ENCODE results near the gene FBXW8.
A peak's percentile ranks its signal among the peaks of the same experiment; 100 is the strongest.

FBXW8 gene

DNA sequence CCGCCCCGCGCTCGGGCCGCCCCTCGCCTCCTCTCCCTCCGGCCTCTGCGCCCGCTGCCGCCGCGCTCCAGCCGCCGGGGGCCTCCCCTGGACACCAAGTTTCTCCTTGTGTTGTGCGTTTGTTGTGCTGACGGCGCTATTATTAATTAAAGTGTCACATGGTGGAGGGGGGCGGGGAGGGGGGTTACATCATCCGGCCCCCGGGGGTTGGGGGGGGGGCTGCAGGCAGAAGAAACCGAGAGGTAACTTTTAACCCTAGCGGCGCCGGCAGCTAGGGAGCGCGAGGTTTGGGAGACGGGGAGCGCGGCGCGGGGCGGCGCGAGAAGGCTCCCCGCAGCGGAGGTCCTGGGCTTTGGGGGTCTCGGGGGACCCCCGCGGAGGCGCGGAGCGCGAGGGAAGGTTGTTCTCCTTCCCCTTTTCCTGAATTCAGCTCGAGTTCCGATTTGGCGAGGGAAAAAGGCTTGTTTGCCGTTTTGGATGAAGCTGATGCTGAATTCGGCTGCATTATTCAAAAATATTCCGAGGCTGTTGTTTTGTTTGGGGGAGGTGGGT, 29.3 kb upstream of the FBXW8 start, which contains the start of gene HRK:
Gene HRK (minus strand): TSS at position 117 of the 552 bp plus-strand sequence. CDS start 134 bp downstream, outside the sequence.
- peaks cover 10% of the 10 kb centered on the region for H3K4me1 ChIP-seq (ENCODE audit: control insufficient read depth, insufficient read depth, low read length)
- H3K27ac ChIP-seq (ENCODE audit: extremely low read depth, low read depth, low read length): peak within 1 kb of the TSS; percentile 84; the same call in 1 of the 2 replicates
- TF ChIP-seq REST (tag by site-specific recombination; IDR thresholded peaks at IDR 0.05) (no peak), ZIC2 (tag by site-specific recombination; IDR thresholded peaks at IDR 0.05) (peak; percentile 14), ZNF677 (tag by site-specific recombination; IDR thresholded peaks at IDR 0.05) (no peak), ATF2 (tag by site-specific recombination; IDR thresholded peaks at IDR 0.05; ENCODE audit: low read depth) (no peak), GLIS1 (tag by site-specific recombination; IDR thresholded peaks at IDR 0.05) (peak; percentile 54), PATZ1 (tag by site-specific recombination; IDR thresholded peaks at IDR 0.05) (peak; percentile 70), ZNF2 (tag by site-specific recombination; IDR thresholded peaks at IDR 0.05) (peak; percentile 51; the same call in 1 of the 2 replicates), ZNF16 (tag by site-specific recombination; IDR thresholded peaks at IDR 0.05; ENCODE audit: low read depth) (no peak), ZNF639 (tag by site-specific recombination; IDR thresholded peaks at IDR 0.05) (peak; percentile 50; the same call in 1 of the 2 replicates), ZXDB (tag by site-specific recombination; IDR thresholded peaks at IDR 0.05) (0 out of 2 replicates have a peak, but pooled peaks have one; percentile 21), ZEB2 (tag by site-specific recombination; IDR thresholded peaks at IDR 0.05) (0 out of 2 replicates have a peak, but pooled peaks have one; percentile 52), ZNF398 (tag by site-specific recombination; IDR thresholded peaks at IDR 0.05) (peak; percentile 53), KLF1 (tag by site-specific recombination; IDR thresholded peaks at IDR 0.05) (peak; percentile 30; the same call in 1 of the 2 replicates), MZF1 (tag by site-specific recombination; IDR thresholded peaks at IDR 0.05; ENCODE audit: borderline replicate concordance) (peak; percentile 41; the same call in 1 of the 2 replicates)
- TF ChIP-seq, protein P1, sequence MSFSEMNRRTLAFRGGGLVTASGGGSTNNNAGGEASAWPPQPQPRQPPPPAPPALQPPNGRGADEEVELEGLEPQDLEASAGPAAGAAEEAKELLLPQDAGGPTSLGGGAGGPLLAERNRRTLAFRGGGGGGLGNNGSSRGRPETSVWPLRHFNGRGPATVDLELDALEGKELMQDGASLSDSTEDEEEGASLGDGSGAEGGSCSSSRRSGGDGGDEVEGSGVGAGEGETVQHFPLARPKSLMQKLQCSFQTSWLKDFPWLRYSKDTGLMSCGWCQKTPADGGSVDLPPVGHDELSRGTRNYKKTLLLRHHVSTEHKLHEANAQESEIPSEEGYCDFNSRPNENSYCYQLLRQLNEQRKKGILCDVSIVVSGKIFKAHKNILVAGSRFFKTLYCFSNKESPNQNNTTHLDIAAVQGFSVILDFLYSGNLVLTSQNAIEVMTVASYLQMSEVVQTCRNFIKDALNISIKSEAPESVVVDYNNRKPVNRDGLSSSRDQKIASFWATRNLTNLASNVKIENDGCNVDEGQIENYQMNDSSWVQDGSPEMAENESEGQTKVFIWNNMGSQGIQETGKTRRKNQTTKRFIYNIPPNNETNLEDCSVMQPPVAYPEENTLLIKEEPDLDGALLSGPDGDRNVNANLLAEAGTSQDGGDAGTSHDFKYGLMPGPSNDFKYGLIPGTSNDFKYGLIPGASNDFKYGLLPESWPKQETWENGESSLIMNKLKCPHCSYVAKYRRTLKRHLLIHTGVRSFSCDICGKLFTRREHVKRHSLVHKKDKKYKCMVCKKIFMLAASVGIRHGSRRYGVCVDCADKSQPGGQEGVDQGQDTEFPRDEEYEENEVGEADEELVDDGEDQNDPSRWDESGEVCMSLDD (tag by site-specific recombination; IDR thresholded peaks at IDR 0.05): peak; percentile 75; the same call in 1 of the 2 replicates
- TF ChIP-seq, protein P2, sequence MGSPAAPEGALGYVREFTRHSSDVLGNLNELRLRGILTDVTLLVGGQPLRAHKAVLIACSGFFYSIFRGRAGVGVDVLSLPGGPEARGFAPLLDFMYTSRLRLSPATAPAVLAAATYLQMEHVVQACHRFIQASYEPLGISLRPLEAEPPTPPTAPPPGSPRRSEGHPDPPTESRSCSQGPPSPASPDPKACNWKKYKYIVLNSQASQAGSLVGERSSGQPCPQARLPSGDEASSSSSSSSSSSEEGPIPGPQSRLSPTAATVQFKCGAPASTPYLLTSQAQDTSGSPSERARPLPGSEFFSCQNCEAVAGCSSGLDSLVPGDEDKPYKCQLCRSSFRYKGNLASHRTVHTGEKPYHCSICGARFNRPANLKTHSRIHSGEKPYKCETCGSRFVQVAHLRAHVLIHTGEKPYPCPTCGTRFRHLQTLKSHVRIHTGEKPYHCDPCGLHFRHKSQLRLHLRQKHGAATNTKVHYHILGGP (tag by site-specific recombination; IDR thresholded peaks at IDR 0.05): no peak
- TF ChIP-seq, protein P3, sequence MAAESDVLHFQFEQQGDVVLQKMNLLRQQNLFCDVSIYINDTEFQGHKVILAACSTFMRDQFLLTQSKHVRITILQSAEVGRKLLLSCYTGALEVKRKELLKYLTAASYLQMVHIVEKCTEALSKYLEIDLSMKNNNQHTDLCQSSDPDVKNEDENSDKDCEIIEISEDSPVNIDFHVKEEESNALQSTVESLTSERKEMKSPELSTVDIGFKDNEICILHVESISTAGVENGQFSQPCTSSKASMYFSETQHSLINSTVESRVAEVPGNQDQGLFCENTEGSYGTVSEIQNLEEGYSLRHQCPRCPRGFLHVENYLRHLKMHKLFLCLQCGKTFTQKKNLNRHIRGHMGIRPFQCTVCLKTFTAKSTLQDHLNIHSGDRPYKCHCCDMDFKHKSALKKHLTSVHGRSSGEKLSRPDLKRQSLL (tag by site-specific recombination; IDR thresholded peaks at IDR 0.05): 0 out of 2 replicates have a peak, but pooled peaks have one; percentile 43
- TF ChIP-seq, protein P4, sequence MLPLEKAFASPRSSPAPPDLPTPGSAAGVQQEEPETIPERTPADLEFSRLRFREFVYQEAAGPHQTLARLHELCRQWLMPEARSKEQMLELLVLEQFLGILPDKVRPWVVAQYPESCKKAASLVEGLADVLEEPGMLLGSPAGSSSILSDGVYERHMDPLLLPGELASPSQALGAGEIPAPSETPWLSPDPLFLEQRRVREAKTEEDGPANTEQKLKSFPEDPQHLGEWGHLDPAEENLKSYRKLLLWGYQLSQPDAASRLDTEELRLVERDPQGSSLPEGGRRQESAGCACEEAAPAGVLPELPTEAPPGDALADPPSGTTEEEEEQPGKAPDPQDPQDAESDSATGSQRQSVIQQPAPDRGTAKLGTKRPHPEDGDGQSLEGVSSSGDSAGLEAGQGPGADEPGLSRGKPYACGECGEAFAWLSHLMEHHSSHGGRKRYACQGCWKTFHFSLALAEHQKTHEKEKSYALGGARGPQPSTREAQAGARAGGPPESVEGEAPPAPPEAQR (tag by site-specific recombination; IDR thresholded peaks at IDR 0.05): no peak

More for the DNA sequence above, 29.3 kb upstream of the FBXW8 start, which contains the start of gene HRK:
- no peaks in the 10 kb centered on the region for H3K9me3 ChIP-seq (ENCODE audit: control insufficient read depth, insufficient read depth, low read depth, low read length)
- POLR2A ChIA-PET: interaction anchor here (0.6 to 1.7 kb wide), 4 partner anchors 18 to 166 kb away, joined by 3 to 4 read pairs (median 3); no protein-coding TSS in a partner anchor
- H3K36me3 ChIP-seq (ENCODE audit: control insufficient read depth in 2 of 2, insufficient read depth in 1 of 2, low read length in 2 of 2): no peaks in the 10 kb centered on the region; a peak in 1 of 3 replicates
- H3K4me3 ChIP-seq (ENCODE audit: low read depth, low read length): peak within 1 kb of the TSS; percentile 49
- CTCF ChIA-PET: interaction anchor here (0.7 to 2.7 kb wide), 7 partner anchors 18 to 238 kb away, joined by 3 to 31 read pairs (median 5); partner anchors contain the start of genes RNFT2 and SPRING1
